ENCODE measurements around the gene PRSS57.
"Not testable (repeated sequence)": the region's sequence is repeated elsewhere in the genome, so short reads cannot be mapped to it uniquely, and the experiment has no call there.

PRSS57 gene

DNA sequence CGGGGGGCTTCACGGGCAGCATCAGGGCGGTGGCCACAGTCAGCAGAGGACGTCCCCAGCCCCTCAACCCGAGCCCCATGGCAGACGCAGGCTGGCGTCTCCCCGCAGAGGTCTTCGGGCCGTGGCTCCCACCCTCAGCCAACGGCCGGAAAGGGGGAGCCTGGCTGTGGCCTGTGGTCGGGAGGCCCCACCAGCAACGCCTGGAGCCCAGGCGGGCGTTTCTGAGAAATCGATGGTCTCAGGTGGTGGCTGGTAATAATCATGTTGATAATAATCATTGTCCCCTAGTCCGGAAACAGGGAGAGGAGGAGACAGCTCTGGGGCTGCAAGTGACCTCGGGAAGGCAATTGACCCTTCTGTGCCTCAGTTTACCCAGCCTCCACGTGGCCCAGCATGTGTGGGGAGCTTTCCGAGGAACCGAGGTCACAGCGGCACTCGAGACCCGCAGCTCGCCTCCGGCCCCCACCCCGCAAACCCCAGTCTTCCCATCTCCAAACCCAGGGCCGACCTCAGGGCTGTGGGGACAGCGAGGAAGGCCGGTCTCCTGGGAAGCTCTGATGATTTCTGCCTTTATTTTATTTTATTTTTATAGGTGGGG lies at the start of gene PRSS57:
Gene PRSS57 (minus strand): TSS at position 101 of the 598 bp plus-strand sequence. CDS start 22 bp downstream, at position 79.
- Histone ChIP-seq H3K27ac (ENCODE audit: low read depth, low read length) (no peak within 1 kb of the TSS), H3K4me1 (ENCODE audit: control insufficient read depth in 5 of 5, insufficient read depth in 5 of 5, low read length in 5 of 5) (peaks cover 0 to 3% (median 0%) of the 10 kb centered on the region in 5 donors), H3K36me3 (ENCODE audit: control insufficient read depth in 5 of 5, insufficient read depth in 5 of 5, low read length in 5 of 5) (no peaks in the 10 kb centered on the region), H3K27me3 (ENCODE audit: control insufficient read depth in 5 of 5, insufficient read depth in 4 of 5, low read length in 5 of 5) (peaks cover 0 to 14% (median 5%) of the 10 kb centered on the region in 5 donors), H3K4me3 (ENCODE audit: low read depth in 1 of 5, low read length in 5 of 5) (no peak within 1 kb of the TSS), H3K9me3 (ENCODE audit: control insufficient read depth in 5 of 5, low read length in 5 of 5) (no peaks in the 10 kb centered on the region), H3K9ac (ENCODE audit: low read length in 5 of 5) (no peak within 1 kb of the TSS)

DNA sequence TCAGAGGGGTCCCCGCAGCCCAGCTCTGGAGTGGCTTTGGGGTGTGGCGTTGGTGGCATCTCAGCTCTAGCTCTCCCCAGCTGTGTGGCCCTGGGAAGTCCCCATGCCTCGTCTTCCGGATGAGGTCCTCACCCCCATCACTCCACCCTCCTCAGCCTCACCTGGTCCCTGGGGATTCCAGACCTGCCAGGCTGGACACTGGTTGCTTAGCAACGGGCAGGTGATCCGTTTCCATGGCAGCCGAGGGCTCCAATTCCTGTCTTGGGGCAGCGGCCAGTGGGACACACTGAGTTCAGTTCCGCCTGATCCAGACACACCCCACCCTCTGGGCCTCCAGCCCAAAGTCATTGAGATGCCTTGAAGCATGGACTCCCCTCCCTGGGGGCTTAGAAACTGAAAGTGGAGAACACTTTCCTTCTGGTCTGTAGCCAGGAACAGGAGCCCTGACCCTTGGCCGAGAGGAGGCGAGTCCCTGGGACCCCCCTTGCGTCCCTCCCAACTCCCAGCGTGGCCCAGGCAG lies 48.0 kb upstream of the PRSS57 start:
- H3K27ac ChIP-seq (ENCODE audit: low read depth, low read length): no peak overlapping the region
- H3K9ac ChIP-seq (ENCODE audit: low read length in 5 of 5): no peak overlapping the region
- no peak overlapping the region for H3K4me3 ChIP-seq (ENCODE audit: low read depth in 1 of 5, low read length in 5 of 5)
- H3K9me3 ChIP-seq (ENCODE audit: control insufficient read depth in 5 of 5, low read length in 5 of 5): peaks cover 0 to 16% (median 10%) of the 10 kb centered on the region in 5 donors
- H3K4me1 ChIP-seq (ENCODE audit: control insufficient read depth in 5 of 5, insufficient read depth in 5 of 5, low read length in 5 of 5): peaks cover 0 to 11% (median 8%) of the 10 kb centered on the region in 5 donors
- peaks cover 0 to 37% (median 27%) of the 10 kb centered on the region in 5 donors for H3K36me3 ChIP-seq (ENCODE audit: control insufficient read depth in 5 of 5, insufficient read depth in 5 of 5, low read length in 5 of 5)
- no peaks in the 10 kb centered on the region for H3K27me3 ChIP-seq (ENCODE audit: control insufficient read depth in 5 of 5, insufficient read depth in 4 of 5, low read length in 5 of 5)

DNA sequence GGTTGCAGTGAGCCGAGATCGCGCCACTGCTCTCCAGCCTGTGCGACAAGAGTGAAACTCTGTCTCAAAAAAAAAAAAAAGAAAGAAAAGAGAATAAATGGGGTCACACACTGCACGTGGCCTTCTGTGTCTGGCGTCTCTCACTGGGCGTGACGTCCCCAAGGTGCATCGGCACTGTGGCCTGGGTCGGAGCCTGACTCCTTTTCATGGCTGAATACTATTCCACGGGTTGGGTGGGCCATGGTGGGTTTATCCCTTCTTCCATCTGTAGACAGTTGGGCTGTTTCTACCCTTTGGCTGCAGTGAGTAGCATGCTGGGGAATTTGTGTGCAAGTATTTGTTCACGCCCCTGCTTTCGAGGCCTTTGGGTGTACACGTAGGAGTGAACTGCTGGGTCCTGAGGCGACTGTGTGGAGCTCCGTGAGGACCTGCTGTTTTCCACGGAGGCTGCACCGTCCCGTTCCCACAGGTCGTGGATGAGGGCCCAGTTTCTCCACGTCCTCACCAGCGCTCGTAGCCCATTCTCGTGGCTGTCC lies 47.4 kb upstream of the PRSS57 start:
- Histone ChIP-seq H3K4me1 (ENCODE audit: control insufficient read depth in 5 of 5, insufficient read depth in 5 of 5, low read length in 5 of 5) (peaks cover 0 to 11% (median 8%) of the 10 kb centered on the region in 5 donors), H3K27ac (ENCODE audit: low read depth, low read length) (no peak overlapping the region), H3K9me3 (ENCODE audit: control insufficient read depth in 5 of 5, low read length in 5 of 5) (peaks cover 0 to 11% (median 8%) of the 10 kb centered on the region in 5 donors), H3K9ac (ENCODE audit: low read length in 5 of 5) (no peak overlapping the region), H3K4me3 (ENCODE audit: low read depth in 1 of 5, low read length in 5 of 5) (no peak overlapping the region), H3K27me3 (ENCODE audit: control insufficient read depth in 5 of 5, insufficient read depth in 4 of 5, low read length in 5 of 5) (no peaks in the 10 kb centered on the region), H3K36me3 (ENCODE audit: control insufficient read depth in 5 of 5, insufficient read depth in 5 of 5, low read length in 5 of 5) (peaks cover 0 to 33% (median 25%) of the 10 kb centered on the region in 5 donors)

DNA sequence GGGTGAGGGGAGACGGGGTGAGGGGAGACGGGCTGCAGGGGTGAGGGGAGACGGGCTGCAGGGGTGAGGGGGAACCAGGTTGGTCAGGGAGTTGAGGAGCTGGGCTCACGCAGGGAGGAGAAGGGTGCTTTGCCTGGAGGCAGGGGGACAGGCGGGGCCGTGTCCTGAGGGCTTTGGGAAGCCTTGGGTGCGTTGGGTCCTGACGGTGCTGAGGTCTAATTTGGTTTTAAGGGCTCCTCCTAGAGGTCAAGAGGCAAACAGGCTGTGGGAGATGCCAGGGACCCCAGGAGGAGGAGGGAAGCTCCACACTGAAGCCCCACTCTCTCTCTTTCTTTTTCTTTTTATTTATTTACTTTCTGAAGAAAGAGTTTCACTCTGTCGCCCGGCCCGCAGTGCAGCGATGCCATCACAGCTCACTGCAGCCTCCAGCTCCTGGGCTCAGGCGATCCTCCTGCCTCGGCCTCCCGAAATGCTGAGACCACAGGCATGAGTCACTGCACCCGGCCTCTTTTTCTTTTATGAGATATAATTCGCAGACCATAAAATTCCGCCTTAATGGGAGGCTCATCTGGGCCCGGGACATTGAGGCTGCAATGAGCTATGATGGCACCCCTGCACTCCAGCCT lies 46.4 kb upstream of the PRSS57 start:
- H3K36me3 ChIP-seq (ENCODE audit: control insufficient read depth in 5 of 5, insufficient read depth in 5 of 5, low read length in 5 of 5): peaks cover 0 to 30% (median 24%) of the 10 kb centered on the region in 5 donors

DNA sequence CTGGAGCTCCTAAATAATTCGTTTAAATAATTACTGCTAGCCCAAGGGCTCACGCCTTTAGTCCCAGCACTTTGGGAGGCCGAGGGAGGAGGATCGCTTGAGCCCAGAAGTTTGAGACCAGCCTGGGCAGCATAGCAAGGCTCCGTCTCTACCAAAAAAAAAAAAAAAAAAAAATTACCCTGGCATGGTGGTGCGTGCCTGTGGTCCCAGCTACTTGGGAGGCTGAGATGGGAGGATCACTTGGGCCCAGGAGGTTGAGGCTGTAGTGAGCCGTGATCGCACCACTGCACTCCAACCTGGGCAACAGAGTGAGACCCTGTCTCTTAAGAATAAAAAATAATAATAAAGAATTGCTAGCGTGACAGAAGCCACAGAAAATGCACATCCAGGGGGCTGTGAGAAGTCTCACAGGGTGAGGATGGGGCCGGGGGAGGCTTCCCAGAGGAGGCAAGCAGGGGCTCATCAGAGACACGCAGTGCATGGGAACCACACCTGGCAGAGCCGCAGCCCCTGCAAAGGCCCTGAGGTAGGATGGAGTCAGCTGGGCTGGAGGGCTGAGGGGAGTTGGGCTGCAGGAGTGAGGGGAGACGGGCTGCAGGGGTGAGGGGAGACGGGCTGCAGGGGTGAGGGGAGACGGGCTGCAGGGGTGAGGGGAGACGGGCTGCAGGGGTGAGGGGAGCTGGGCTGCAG lies 45.7 kb upstream of the PRSS57 start:
- H3K4me3 ChIP-seq (ENCODE audit: low read depth in 1 of 5, low read length in 5 of 5); H3K9ac ChIP-seq (ENCODE audit: low read length in 5 of 5); H3K27me3 ChIP-seq (ENCODE audit: control insufficient read depth in 5 of 5, insufficient read depth in 4 of 5, low read length in 5 of 5); H3K9me3 ChIP-seq (ENCODE audit: control insufficient read depth in 5 of 5, low read length in 5 of 5); H3K27ac ChIP-seq (ENCODE audit: low read depth, low read length): not testable (repeated sequence)
- Histone ChIP-seq H3K4me1 (ENCODE audit: control insufficient read depth in 5 of 5, insufficient read depth in 5 of 5, low read length in 5 of 5) (peaks cover 0 to 11% (median 8%) of the 10 kb centered on the region in 5 donors), H3K36me3 (ENCODE audit: control insufficient read depth in 5 of 5, insufficient read depth in 5 of 5, low read length in 5 of 5) (peaks cover 0 to 30% (median 23%) of the 10 kb centered on the region in 5 donors)

More for the DNA sequence above, 46.4 kb upstream of the PRSS57 start:
- Histone ChIP-seq H3K4me3 (ENCODE audit: low read depth in 1 of 5, low read length in 5 of 5) (no peak overlapping the region), H3K9me3 (ENCODE audit: control insufficient read depth in 5 of 5, low read length in 5 of 5) (peaks cover 0 to 8% (median 2%) of the 10 kb centered on the region in 5 donors), H3K4me1 (ENCODE audit: control insufficient read depth in 5 of 5, insufficient read depth in 5 of 5, low read length in 5 of 5) (peaks cover 0 to 11% (median 8%) of the 10 kb centered on the region in 5 donors), H3K27me3 (ENCODE audit: control insufficient read depth in 5 of 5, insufficient read depth in 4 of 5, low read length in 5 of 5) (no peaks in the 10 kb centered on the region), H3K9ac (ENCODE audit: low read length in 5 of 5) (no peak overlapping the region), H3K27ac (ENCODE audit: low read depth, low read length) (no peak overlapping the region)

DNA sequence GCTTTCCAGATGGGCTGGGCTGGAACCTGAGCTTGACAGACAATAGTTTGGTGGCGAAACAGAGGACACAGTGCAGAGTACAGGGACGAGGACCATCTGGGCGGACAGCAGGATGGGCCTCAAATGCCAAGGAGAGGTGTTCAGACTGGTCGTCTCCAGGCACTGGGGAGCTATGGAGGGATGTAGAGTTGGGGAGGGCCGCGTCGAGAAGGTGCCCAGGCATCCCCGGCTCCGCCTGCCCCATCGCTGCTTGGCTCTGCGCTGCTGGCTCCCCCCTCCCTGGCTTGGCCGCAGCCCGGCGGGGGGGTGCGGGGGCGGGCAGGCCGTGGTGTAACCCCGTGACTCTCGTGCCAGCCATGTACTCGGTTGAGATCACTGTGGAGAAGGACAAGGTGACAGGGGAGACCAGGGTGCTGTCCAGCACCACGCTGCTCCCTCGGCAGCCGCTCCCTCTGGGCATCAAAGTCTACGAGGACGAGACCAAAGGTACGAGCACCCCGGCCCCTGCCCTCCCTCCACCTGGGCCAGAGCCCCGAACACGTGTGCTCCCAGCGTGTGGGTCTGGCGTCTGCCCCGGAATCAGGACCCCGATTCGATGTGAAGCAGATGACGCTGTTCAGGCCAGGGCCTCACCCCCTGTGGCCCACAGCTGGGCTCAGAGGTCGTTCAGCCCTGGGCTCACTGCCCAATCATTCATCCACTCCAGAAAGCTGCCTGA lies 44.9 kb upstream of the PRSS57 start:
- Histone ChIP-seq H3K36me3 (ENCODE audit: control insufficient read depth in 5 of 5, insufficient read depth in 5 of 5, low read length in 5 of 5) (peaks cover 0 to 32% (median 25%) of the 10 kb centered on the region in 5 donors), H3K9me3 (ENCODE audit: control insufficient read depth in 5 of 5, low read length in 5 of 5) (peaks cover 0 to 3% (median 2%) of the 10 kb centered on the region in 5 donors), H3K27me3 (ENCODE audit: control insufficient read depth in 5 of 5, insufficient read depth in 4 of 5, low read length in 5 of 5) (no peaks in the 10 kb centered on the region), H3K27ac (ENCODE audit: low read depth, low read length) (no peak overlapping the region), H3K4me3 (ENCODE audit: low read depth in 1 of 5, low read length in 5 of 5) (no peak overlapping the region), H3K9ac (ENCODE audit: low read length in 5 of 5) (no peak overlapping the region), H3K4me1 (ENCODE audit: control insufficient read depth in 5 of 5, insufficient read depth in 5 of 5, low read length in 5 of 5) (peaks cover 0 to 11% (median 8%) of the 10 kb centered on the region in 5 donors)

DNA sequence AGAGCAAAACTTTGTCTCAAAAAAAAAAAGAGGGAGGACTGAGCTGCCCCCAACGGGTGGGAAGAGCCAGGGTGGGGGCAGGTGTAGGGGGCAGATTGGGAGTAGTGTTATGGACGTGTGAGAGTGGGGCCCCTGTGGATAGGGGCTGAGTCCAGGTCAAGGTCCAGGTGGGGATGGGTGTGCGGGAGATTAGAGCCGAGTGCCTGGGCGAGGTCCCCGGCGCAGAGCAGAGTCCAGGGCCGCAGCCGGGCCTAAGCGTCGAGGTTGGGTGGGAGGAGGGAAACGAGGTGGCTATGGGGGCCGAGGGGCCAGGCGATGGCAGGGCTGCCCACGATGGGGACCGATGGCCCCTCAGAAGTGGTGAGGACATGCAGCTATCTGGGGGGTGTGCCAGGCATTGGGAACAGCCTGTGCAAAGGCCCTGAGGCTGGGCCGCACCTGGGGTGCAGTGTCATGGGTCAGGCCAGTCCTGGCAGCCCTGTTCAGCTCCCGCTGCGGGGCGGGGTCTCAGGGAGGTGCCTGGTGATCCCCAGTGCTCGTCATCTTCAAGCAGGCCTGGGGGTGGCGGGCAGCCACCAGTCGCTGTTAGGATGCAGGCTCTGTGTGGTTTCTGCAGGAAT lies 43.4 kb upstream of the PRSS57 start:
- Histone ChIP-seq H3K27ac (ENCODE audit: low read depth, low read length) (no peak overlapping the region), H3K27me3 (ENCODE audit: control insufficient read depth in 5 of 5, insufficient read depth in 4 of 5, low read length in 5 of 5) (no peaks in the 10 kb centered on the region), H3K4me1 (ENCODE audit: control insufficient read depth in 5 of 5, insufficient read depth in 5 of 5, low read length in 5 of 5) (peaks cover 0 to 12% (median 11%) of the 10 kb centered on the region in 5 donors), H3K36me3 (ENCODE audit: control insufficient read depth in 5 of 5, insufficient read depth in 5 of 5, low read length in 5 of 5) (peaks cover 0 to 40% (median 25%) of the 10 kb centered on the region in 5 donors), H3K4me3 (ENCODE audit: low read depth in 1 of 5, low read length in 5 of 5) (no peak overlapping the region), H3K9me3 (ENCODE audit: control insufficient read depth in 5 of 5, low read length in 5 of 5) (peaks cover 0 to 3% (median 0%) of the 10 kb centered on the region in 5 donors), H3K9ac (ENCODE audit: low read length in 5 of 5) (no peak overlapping the region)

DNA sequence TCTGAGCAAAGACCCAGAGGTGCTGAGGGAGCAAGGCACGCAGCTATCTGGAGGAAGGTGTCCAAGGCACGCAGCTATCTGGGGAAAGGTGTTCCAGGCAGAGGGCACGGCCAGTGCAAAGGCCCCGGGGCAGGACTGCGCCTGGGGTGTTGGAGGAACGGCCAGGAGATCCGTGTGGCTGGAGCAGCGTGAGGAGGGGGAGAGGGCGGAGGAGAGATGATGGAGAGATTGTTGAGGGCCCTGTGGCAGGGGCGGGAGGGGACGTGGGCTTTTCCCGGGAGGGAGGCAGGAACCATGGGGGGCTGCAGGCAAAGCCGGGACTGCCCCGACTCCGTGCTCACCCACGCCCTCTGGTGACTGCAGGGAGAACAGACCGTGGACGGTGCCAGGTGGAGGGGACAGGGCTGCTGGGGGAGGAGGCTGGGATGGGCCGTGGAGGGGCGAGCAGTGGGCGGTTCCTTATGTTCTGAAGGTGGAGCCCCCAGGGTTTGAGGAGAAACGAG lies 42.4 kb upstream of the PRSS57 start:
- no peaks in the 10 kb centered on the region for H3K9me3 ChIP-seq (ENCODE audit: control insufficient read depth in 5 of 5, low read length in 5 of 5)
- H3K36me3 ChIP-seq (ENCODE audit: control insufficient read depth in 5 of 5, insufficient read depth in 5 of 5, low read length in 5 of 5): peaks cover 0 to 42% (median 26%) of the 10 kb centered on the region in 5 donors
- H3K4me1 ChIP-seq (ENCODE audit: control insufficient read depth in 5 of 5, insufficient read depth in 5 of 5, low read length in 5 of 5): peaks cover 0 to 5% (median 3%) of the 10 kb centered on the region in 5 donors
- H3K4me3 ChIP-seq (ENCODE audit: low read depth in 1 of 5, low read length in 5 of 5): no peak overlapping the region
- no peaks in the 10 kb centered on the region for H3K27me3 ChIP-seq (ENCODE audit: control insufficient read depth in 5 of 5, insufficient read depth in 4 of 5, low read length in 5 of 5)
- no peak overlapping the region for H3K9ac ChIP-seq (ENCODE audit: low read length in 5 of 5)
- H3K27ac ChIP-seq (ENCODE audit: low read depth, low read length): no peak overlapping the region

DNA sequence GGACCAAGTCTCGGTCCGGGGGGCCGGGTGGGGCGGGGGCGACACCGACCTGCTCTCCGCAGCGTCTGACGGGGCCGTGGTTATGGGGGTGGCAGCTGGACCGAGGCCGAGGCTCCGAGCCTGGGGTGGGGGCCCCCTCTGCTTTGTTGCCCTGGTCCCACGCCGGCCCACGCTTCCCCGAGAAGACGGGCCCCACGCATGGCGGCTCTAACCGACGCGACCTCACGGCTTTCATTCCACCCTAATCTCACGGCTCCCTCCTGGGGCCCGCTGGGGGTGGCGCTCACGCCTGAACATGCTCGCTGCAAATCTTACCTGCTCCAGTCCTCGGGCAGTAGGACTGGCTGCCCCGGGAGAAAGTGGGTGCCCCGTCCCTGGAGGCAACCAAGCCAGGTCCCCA lies 40.9 kb upstream of the PRSS57 start:
- peaks cover 0 to 4% (median 3%) of the 10 kb centered on the region in 5 donors for H3K4me1 ChIP-seq (ENCODE audit: control insufficient read depth in 5 of 5, insufficient read depth in 5 of 5, low read length in 5 of 5)
- H3K27me3 ChIP-seq (ENCODE audit: control insufficient read depth in 5 of 5, insufficient read depth in 4 of 5, low read length in 5 of 5): no peaks in the 10 kb centered on the region
- no peaks in the 10 kb centered on the region for H3K9me3 ChIP-seq (ENCODE audit: control insufficient read depth in 5 of 5, low read length in 5 of 5)
- no peak overlapping the region for H3K9ac ChIP-seq (ENCODE audit: low read length in 5 of 5)
- no peak overlapping the region for H3K27ac ChIP-seq (ENCODE audit: low read depth, low read length)
- H3K36me3 ChIP-seq (ENCODE audit: control insufficient read depth in 5 of 5, insufficient read depth in 5 of 5, low read length in 5 of 5): peaks cover 0 to 52% (median 35%) of the 10 kb centered on the region in 5 donors
- H3K4me3 ChIP-seq (ENCODE audit: low read depth in 1 of 5, low read length in 5 of 5): no peak overlapping the region
